GM23338 (cell line): ENCODE data around the gene OR2M3.

Experiments used
- CREB1 ChIP-seq: fragments of 250-450 bp; sonication (Bioruptor Pico); IDR thresholded peaks from 2 replicates; pipeline ENCODE4 v1.5.0; 2020; ENCODE audit warnings: low read depth, mild to moderate bottlenecking, moderate library complexity
- CTCF ChIP-seq, 2 experiments: fragments of 200-600 bp in 1 of 2; sonication (generic) in 1 of 2; conservative IDR thresholded peaks; 2 replicates each; pipeline versions ENCODE4 v1.5.1 to v1.6.1; 2016 to 2017; ENCODE audit warnings: antibody characterized with exemption in 2 of 2, low read depth in 2 of 2, mild to moderate bottlenecking in 2 of 2, moderate library complexity in 1 of 2
- EZH2 ChIP-seq: fragments of 200-600 bp; sonication (generic); IDR thresholded peaks from one replicate; pipeline ENCODE4 v1.8.0; 2017; ENCODE audit warnings: antibody characterized with exemption, mild to moderate bottlenecking, low read depth; ENCODE audit not compliant: unreplicated experiment
- EZH2phosphoT487 ChIP-seq: fragments of 200-600 bp; sonication (generic); IDR thresholded peaks from one replicate; pipeline ENCODE4 v1.8.1; 2018; ENCODE audit warnings: antibody characterized with exemption; ENCODE audit not compliant: unreplicated experiment
- NANOG ChIP-seq: IDR thresholded peaks from 2 replicates; pipeline ENCODE4 v1.6.1; 2016; ENCODE audit warnings: antibody characterized with exemption, borderline replicate concordance
- POLR2AphosphoS5 ChIP-seq: IDR thresholded peaks from 2 replicates; pipeline ENCODE4 v1.6.1; 2016; ENCODE audit warnings: antibody characterized with exemption, low read depth
- TF ChIP-seq, protein P1 (sequence below): IDR thresholded peaks from one replicate; pipeline ENCODE4 v1.6.1; 2018; ENCODE audit warnings: antibody characterized with exemption; ENCODE audit not compliant: unreplicated experiment

DNA sequence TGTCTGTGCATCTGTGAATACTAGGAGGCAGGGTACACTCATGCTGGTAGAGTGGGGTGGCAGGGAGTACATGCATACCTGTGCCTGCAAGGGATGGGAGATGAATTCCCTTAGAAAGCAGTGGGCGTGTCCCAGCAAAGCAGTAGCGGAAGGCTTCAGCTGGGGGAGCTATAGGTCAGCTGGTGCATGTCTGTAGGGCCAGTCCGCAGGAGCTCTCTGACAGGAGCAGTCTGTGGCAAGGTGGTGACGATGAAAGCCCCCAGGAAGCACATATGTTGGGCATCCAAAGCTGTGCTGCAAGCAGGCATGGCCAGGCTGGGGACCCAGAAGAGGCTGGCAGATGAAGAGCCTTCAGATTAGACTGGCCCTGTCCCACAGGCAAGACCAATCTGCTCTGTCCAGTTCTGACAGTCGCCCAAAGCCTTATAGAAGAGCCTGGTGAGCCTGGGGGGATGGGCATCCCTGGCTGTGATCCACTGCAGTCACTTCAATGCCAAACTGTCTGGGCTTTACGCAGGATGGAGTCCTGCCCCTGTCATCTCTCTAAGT is 32.4 kb downstream of the OR2M3 start:
- TF ChIP-seq CTCF (conservative IDR thresholded peaks at IDR 0.05; ENCODE audit: low read depth in 2 of 2) (no peak), EZH2phosphoT487 (no peak), EZH2 (no peak), POLR2AphosphoS5 (no peak), NANOG (no peak), CREB1 (CRISPR knock-in tag) (no peak)
- TF ChIP-seq, protein P1, sequence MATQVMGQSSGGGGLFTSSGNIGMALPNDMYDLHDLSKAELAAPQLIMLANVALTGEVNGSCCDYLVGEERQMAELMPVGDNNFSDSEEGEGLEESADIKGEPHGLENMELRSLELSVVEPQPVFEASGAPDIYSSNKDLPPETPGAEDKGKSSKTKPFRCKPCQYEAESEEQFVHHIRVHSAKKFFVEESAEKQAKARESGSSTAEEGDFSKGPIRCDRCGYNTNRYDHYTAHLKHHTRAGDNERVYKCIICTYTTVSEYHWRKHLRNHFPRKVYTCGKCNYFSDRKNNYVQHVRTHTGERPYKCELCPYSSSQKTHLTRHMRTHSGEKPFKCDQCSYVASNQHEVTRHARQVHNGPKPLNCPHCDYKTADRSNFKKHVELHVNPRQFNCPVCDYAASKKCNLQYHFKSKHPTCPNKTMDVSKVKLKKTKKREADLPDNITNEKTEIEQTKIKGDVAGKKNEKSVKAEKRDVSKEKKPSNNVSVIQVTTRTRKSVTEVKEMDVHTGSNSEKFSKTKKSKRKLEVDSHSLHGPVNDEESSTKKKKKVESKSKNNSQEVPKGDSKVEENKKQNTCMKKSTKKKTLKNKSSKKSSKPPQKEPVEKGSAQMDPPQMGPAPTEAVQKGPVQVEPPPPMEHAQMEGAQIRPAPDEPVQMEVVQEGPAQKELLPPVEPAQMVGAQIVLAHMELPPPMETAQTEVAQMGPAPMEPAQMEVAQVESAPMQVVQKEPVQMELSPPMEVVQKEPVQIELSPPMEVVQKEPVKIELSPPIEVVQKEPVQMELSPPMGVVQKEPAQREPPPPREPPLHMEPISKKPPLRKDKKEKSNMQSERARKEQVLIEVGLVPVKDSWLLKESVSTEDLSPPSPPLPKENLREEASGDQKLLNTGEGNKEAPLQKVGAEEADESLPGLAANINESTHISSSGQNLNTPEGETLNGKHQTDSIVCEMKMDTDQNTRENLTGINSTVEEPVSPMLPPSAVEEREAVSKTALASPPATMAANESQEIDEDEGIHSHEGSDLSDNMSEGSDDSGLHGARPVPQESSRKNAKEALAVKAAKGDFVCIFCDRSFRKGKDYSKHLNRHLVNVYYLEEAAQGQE, result no peak
